ENCODE measurements around the gene KAZN.

The KAZN gene

GRCh38 chr1:15056515-15057285, 458.2 kb downstream of the KAZN start:
- Histone ChIP-seq H2AFZ (ENCODE audit: low read length, unreplicated experiment) (no peak overlapping the region), H3K79me2 (ENCODE audit: control insufficient read depth, insufficient read depth, low read length, unreplicated experiment) (no peaks in the 10 kb centered on the region), H3K27me3 (ENCODE audit: insufficient read depth, low read length) (no peaks in the 10 kb centered on the region), H3K4me3 (ENCODE audit: low read depth, low read length) (no peak overlapping the region), H3K36me3 (ENCODE audit: insufficient read depth, low read length) (no peaks in the 10 kb centered on the region), H3K4me1 (ENCODE audit: control insufficient read depth, insufficient read depth, low read length, unreplicated experiment) (peaks cover 9% of the 10 kb centered on the region), H3K27ac (ENCODE audit: low read depth, low read length) (no peak overlapping the region)

GRCh38 chr1:15057834-15058233, 459.3 kb downstream of the KAZN start:
- Histone ChIP-seq H3K79me2 (ENCODE audit: control insufficient read depth, insufficient read depth, low read length, unreplicated experiment) (no peaks in the 10 kb centered on the region), H3K36me3 (ENCODE audit: insufficient read depth, low read length) (no peaks in the 10 kb centered on the region), H3K27me3 (ENCODE audit: insufficient read depth, low read length) (no peaks in the 10 kb centered on the region), H3K4me3 (ENCODE audit: low read depth, low read length) (no peak overlapping the region), H3K27ac (ENCODE audit: low read depth, low read length) (no peak overlapping the region), H3K4me1 (ENCODE audit: control insufficient read depth, insufficient read depth, low read length, unreplicated experiment) (peaks cover 9% of the 10 kb centered on the region), H2AFZ (ENCODE audit: low read length, unreplicated experiment) (no peak overlapping the region)

GRCh38 chr1:15058261-15058660, 459.8 kb downstream of the KAZN start:
- Histone ChIP-seq H3K27ac (ENCODE audit: low read depth, low read length) (no peak overlapping the region), H3K4me1 (ENCODE audit: control insufficient read depth, insufficient read depth, low read length, unreplicated experiment) (peaks cover 9% of the 10 kb centered on the region), H2AFZ (ENCODE audit: low read length, unreplicated experiment) (no peak overlapping the region), H3K79me2 (ENCODE audit: control insufficient read depth, insufficient read depth, low read length, unreplicated experiment) (no peaks in the 10 kb centered on the region), H3K36me3 (ENCODE audit: insufficient read depth, low read length) (no peaks in the 10 kb centered on the region), H3K27me3 (ENCODE audit: insufficient read depth, low read length) (no peaks in the 10 kb centered on the region), H3K4me3 (ENCODE audit: low read depth, low read length) (no peak overlapping the region)

- Histone ChIP-seq H3K4me3 (ENCODE audit: low read depth, low read length) (no peak overlapping the region), H2AFZ (ENCODE audit: low read length, unreplicated experiment) (no peak overlapping the region), H3K27ac (ENCODE audit: low read depth, low read length) (no peak overlapping the region), H3K4me1 (ENCODE audit: control insufficient read depth, insufficient read depth, low read length, unreplicated experiment) (peaks cover 9% of the 10 kb centered on the region), H3K27me3 (ENCODE audit: insufficient read depth, low read length) (no peaks in the 10 kb centered on the region), H3K36me3 (ENCODE audit: insufficient read depth, low read length) (no peaks in the 10 kb centered on the region), H3K79me2 (ENCODE audit: control insufficient read depth, insufficient read depth, low read length, unreplicated experiment) (no peaks in the 10 kb centered on the region)
Measured at GRCh38 chr1:15060104-15060503, 461.6 kb downstream of the KAZN start.

GRCh38 chr1:15062479-15063099, 464.1 kb downstream of the KAZN start:
- H3K4me1 ChIP-seq (ENCODE audit: control insufficient read depth, insufficient read depth, low read length, unreplicated experiment) = no peaks in the 10 kb centered on the region
- no peaks in the 10 kb centered on the region for H3K36me3 ChIP-seq (ENCODE audit: insufficient read depth, low read length)
- no peaks in the 10 kb centered on the region for H3K79me2 ChIP-seq (ENCODE audit: control insufficient read depth, insufficient read depth, low read length, unreplicated experiment)
- no peak overlapping the region for H3K27ac ChIP-seq (ENCODE audit: low read depth, low read length)
- no peak overlapping the region for H2AFZ ChIP-seq (ENCODE audit: low read length, unreplicated experiment)
- no peak overlapping the region for H3K4me3 ChIP-seq (ENCODE audit: low read depth, low read length)
- no peaks in the 10 kb centered on the region for H3K27me3 ChIP-seq (ENCODE audit: insufficient read depth, low read length)

- no peak overlapping the region for H3K4me3 ChIP-seq (ENCODE audit: low read depth, low read length)
- no peak overlapping the region for H2AFZ ChIP-seq (ENCODE audit: low read length, unreplicated experiment)
- H3K27me3 ChIP-seq (ENCODE audit: insufficient read depth, low read length) = no peaks in the 10 kb centered on the region
- H3K36me3 ChIP-seq (ENCODE audit: insufficient read depth, low read length) = no peaks in the 10 kb centered on the region
- no peak overlapping the region for H3K27ac ChIP-seq (ENCODE audit: low read depth, low read length)
- H3K79me2 ChIP-seq (ENCODE audit: control insufficient read depth, insufficient read depth, low read length, unreplicated experiment) = no peaks in the 10 kb centered on the region
- H3K4me1 ChIP-seq (ENCODE audit: control insufficient read depth, insufficient read depth, low read length, unreplicated experiment) = no peaks in the 10 kb centered on the region
Measured at GRCh38 chr1:15063346-15063745, 464.9 kb downstream of the KAZN start.

- H3K27ac ChIP-seq (ENCODE audit: low read depth, low read length) = no peak overlapping the region
- H3K36me3 ChIP-seq (ENCODE audit: insufficient read depth, low read length) = no peaks in the 10 kb centered on the region
- H3K4me1 ChIP-seq (ENCODE audit: control insufficient read depth, insufficient read depth, low read length, unreplicated experiment) = no peaks in the 10 kb centered on the region
- H3K4me3 ChIP-seq (ENCODE audit: low read depth, low read length) = no peak overlapping the region
- H2AFZ ChIP-seq (ENCODE audit: low read length, unreplicated experiment) = no peak overlapping the region
- no peaks in the 10 kb centered on the region for H3K27me3 ChIP-seq (ENCODE audit: insufficient read depth, low read length)
- H3K79me2 ChIP-seq (ENCODE audit: control insufficient read depth, insufficient read depth, low read length, unreplicated experiment) = no peaks in the 10 kb centered on the region
Measured at GRCh38 chr1:15063783-15064182, 465.3 kb downstream of the KAZN start.

- H3K79me2 ChIP-seq (ENCODE audit: control insufficient read depth, insufficient read depth, low read length, unreplicated experiment) = no peaks in the 10 kb centered on the region
- H3K27ac ChIP-seq (ENCODE audit: low read depth, low read length) = no peak overlapping the region
- H3K4me1 ChIP-seq (ENCODE audit: control insufficient read depth, insufficient read depth, low read length, unreplicated experiment) = no peaks in the 10 kb centered on the region
- H2AFZ ChIP-seq (ENCODE audit: low read length, unreplicated experiment) = no peak overlapping the region
- H3K36me3 ChIP-seq (ENCODE audit: insufficient read depth, low read length) = no peaks in the 10 kb centered on the region
- H3K4me3 ChIP-seq (ENCODE audit: low read depth, low read length) = no peak overlapping the region
- no peaks in the 10 kb centered on the region for H3K27me3 ChIP-seq (ENCODE audit: insufficient read depth, low read length)
Measured at GRCh38 chr1:15064217-15064929, 465.9 kb downstream of the KAZN start.

- no peaks in the 10 kb centered on the region for H3K36me3 ChIP-seq (ENCODE audit: insufficient read depth, low read length)
Measured at GRCh38 chr1:15065291-15065690, 466.8 kb downstream of the KAZN start.

GRCh38 chr1:15065736-15066135, 467.3 kb downstream of the KAZN start:
- Histone ChIP-seq H3K79me2 (ENCODE audit: control insufficient read depth, insufficient read depth, low read length, unreplicated experiment) (no peaks in the 10 kb centered on the region), H3K4me1 (ENCODE audit: control insufficient read depth, insufficient read depth, low read length, unreplicated experiment) (no peaks in the 10 kb centered on the region), H2AFZ (ENCODE audit: low read length, unreplicated experiment) (no peak overlapping the region), H3K27me3 (ENCODE audit: insufficient read depth, low read length) (no peaks in the 10 kb centered on the region), H3K27ac (ENCODE audit: low read depth, low read length) (no peak overlapping the region), H3K4me3 (ENCODE audit: low read depth, low read length) (no peak overlapping the region), H3K36me3 (ENCODE audit: insufficient read depth, low read length) (no peaks in the 10 kb centered on the region)

More at GRCh38 chr1:15065291-15065690, 466.8 kb downstream of the KAZN start:
- Histone ChIP-seq H3K4me1 (ENCODE audit: control insufficient read depth, insufficient read depth, low read length, unreplicated experiment) (no peaks in the 10 kb centered on the region), H3K27me3 (ENCODE audit: insufficient read depth, low read length) (no peaks in the 10 kb centered on the region), H2AFZ (ENCODE audit: low read length, unreplicated experiment) (no peak overlapping the region), H3K4me3 (ENCODE audit: low read depth, low read length) (no peak overlapping the region), H3K27ac (ENCODE audit: low read depth, low read length) (no peak overlapping the region), H3K79me2 (ENCODE audit: control insufficient read depth, insufficient read depth, low read length, unreplicated experiment) (no peaks in the 10 kb centered on the region)

Measured in ACC112 (cell line).